MM.1S (cell line): ENCODE measurements around the gene IRAG1.
A peak's percentile ranks its signal among the peaks of the same experiment; 100 is the strongest.

Experiments used
- DNase-seq: peaks from one replicate; pipeline ENCODE4 v3.0.0-alpha.2; 2015
- H2AFZ ChIP-seq: fragments of 300-600 bp; sonication (generic); 2 replicates; pipeline ENCODE4 v1.6.0; 2016; ENCODE audit warnings: antibody characterized with exemption, low read length
- H3F3A ChIP-seq: fragments of 300-600 bp; sonication (generic); 2 replicates; pipeline ENCODE4 v1.6.1; 2016; ENCODE audit warnings: mild to moderate bottlenecking, antibody characterized with exemption, low read length, moderate library complexity, mixed read lengths; ENCODE audit not compliant: insufficient read depth
- H3K27ac ChIP-seq: fragments of 300-600 bp; sonication (generic); 2 replicates; pipeline ENCODE4 v1.5.1; 2016; ENCODE audit warnings: mild to moderate bottlenecking, low read length
- H3K27me3 ChIP-seq: fragments of 300-600 bp; sonication (generic); replicated peaks from 2 replicates; pipeline ENCODE4 v1.6.0; 2016; ENCODE audit warnings: low read length; ENCODE audit not compliant: insufficient read depth
- H3K36me3 ChIP-seq: fragments of 300-600 bp; sonication (generic); replicated peaks from 2 replicates; pipeline ENCODE4 v1.6.1; 2016; ENCODE audit warnings: mild to moderate bottlenecking, low read length, mixed read lengths; ENCODE audit not compliant: insufficient read depth
- H3K4me1 ChIP-seq: fragments of 300-600 bp; sonication (generic); 2 replicates; pipeline ENCODE4 v1.6.1; 2016; ENCODE audit warnings: low read length, mixed read lengths
- H3K4me2 ChIP-seq: fragments of 300-600 bp; sonication (generic); 2 replicates; pipeline ENCODE4 v1.6.0; 2016; ENCODE audit warnings: low read depth, low read length
- H3K4me3 ChIP-seq: fragments of 300-600 bp; sonication (generic); 2 replicates; pipeline ENCODE4 v1.5.1; 2016; ENCODE audit warnings: low read length, mixed read lengths
- H3K79me2 ChIP-seq: fragments of 300-600 bp; sonication (generic); 2 replicates; pipeline ENCODE4 v1.6.1; 2016; ENCODE audit warnings: mixed run types, low read length, mixed read lengths
- H3K9ac ChIP-seq: fragments of 300-600 bp; sonication (generic); 2 replicates; pipeline ENCODE4 v1.6.1; 2016; ENCODE audit warnings: low read length, mixed read lengths
- H3K9me2 ChIP-seq: fragments of 300-600 bp; sonication (generic); replicated peaks from 2 replicates; pipeline ENCODE4 v1.6.1; 2016; ENCODE audit warnings: mild to moderate bottlenecking, low read length, mixed read lengths; ENCODE audit not compliant: insufficient read depth
- H3K9me3 ChIP-seq: fragments of 300-600 bp; sonication (generic); replicated peaks from 2 replicates; pipeline ENCODE4 v1.6.1; 2016; ENCODE audit warnings: mild to moderate bottlenecking, low read length, mixed read lengths; ENCODE audit not compliant: insufficient read depth
- H4K20me1 ChIP-seq: fragments of 300-600 bp; sonication (generic); 2 replicates; pipeline ENCODE4 v1.6.1; 2016; ENCODE audit warnings: mild to moderate bottlenecking, low read length, moderate library complexity, mixed read lengths; ENCODE audit not compliant: insufficient read depth
- CTCF ChIP-seq: fragments of 300-600 bp; sonication (generic); IDR thresholded peaks from 2 replicates; pipeline ENCODE4 v1.5.1; 2016; ENCODE audit warnings: antibody characterized with exemption, low read length, mixed read lengths
- EZH2 ChIP-seq: fragments of 300-600 bp; sonication (generic); optimal IDR thresholded peaks from 2 replicates; pipeline ENCODE3; 2017; ENCODE audit warnings: low read depth, mild to moderate bottlenecking, antibody characterized with exemption, low read length, mixed read lengths
- EZH2phosphoT487 ChIP-seq: fragments of 300-600 bp; sonication (generic); IDR thresholded peaks from 2 replicates; pipeline ENCODE4 v1.6.1; 2018; ENCODE audit warnings: antibody characterized with exemption, low read length

IRAG1 gene

GRCh38 chr11:10673501-10674062, 20.0 kb downstream of the IRAG1 start:
- Histone ChIP-seq H2AFZ (no peak overlapping the region), H3K4me1 (peaks cover 9% of the 10 kb centered on the region), H3F3A (no peaks in the 10 kb centered on the region), H3K36me3 (no peaks in the 10 kb centered on the region), H3K4me2 (no peak overlapping the region), H3K9me2 (no peaks in the 10 kb centered on the region), H3K4me3 (no peak overlapping the region), H3K27ac (no peak overlapping the region), H3K27me3 (no peaks in the 10 kb centered on the region), H3K9ac (no peak overlapping the region), H3K79me2 (no peaks in the 10 kb centered on the region), H3K9me3 (no peaks in the 10 kb centered on the region), H4K20me1 (no peaks in the 10 kb centered on the region)
- TF ChIP-seq EZH2phosphoT487 (no peak), EZH2 (no peak), CTCF (no peak)
- DNase-seq: no peak

- H3K79me2 ChIP-seq: no peaks in the 10 kb centered on the region
- no peak overlapping the region for H3K4me3 ChIP-seq
- H3K9ac ChIP-seq: no peak overlapping the region
- DNase-seq: no peak
- H3K27ac ChIP-seq: no peak overlapping the region
- no peaks in the 10 kb centered on the region for H3K36me3 ChIP-seq
- no peaks in the 10 kb centered on the region for H3K9me3 ChIP-seq
- H3K4me2 ChIP-seq: no peak overlapping the region
- H2AFZ ChIP-seq: no peak overlapping the region
- H3K4me1 ChIP-seq: peaks cover 10% of the 10 kb centered on the region
- TF ChIP-seq CTCF (no peak), EZH2 (no peak), EZH2phosphoT487 (no peak)
- H3K27me3 ChIP-seq: no peaks in the 10 kb centered on the region
- H3K9me2 ChIP-seq: no peaks in the 10 kb centered on the region
- no peaks in the 10 kb centered on the region for H3F3A ChIP-seq
- no peaks in the 10 kb centered on the region for H4K20me1 ChIP-seq
Observed at GRCh38 chr11:10670099-10670498, 23.5 kb downstream of the IRAG1 start.

GRCh38 chr11:10669258-10670033, 24.1 kb downstream of the IRAG1 start:
- Histone ChIP-seq H3K4me2 (0 out of 2 replicates have a peak overlapping the region, but pooled peaks have one; percentile 11), H3K36me3 (no peaks in the 10 kb centered on the region), H4K20me1 (no peaks in the 10 kb centered on the region), H3K9me3 (no peaks in the 10 kb centered on the region), H2AFZ (peak overlapping the region; percentile 5; the same call in 1 of the 2 replicates), H3F3A (no peaks in the 10 kb centered on the region), H3K9me2 (no peaks in the 10 kb centered on the region), H3K27me3 (no peaks in the 10 kb centered on the region), H3K79me2 (no peaks in the 10 kb centered on the region), H3K27ac (no peak overlapping the region), H3K4me3 (no peak overlapping the region), H3K9ac (no peak overlapping the region), H3K4me1 (peaks cover 10% of the 10 kb centered on the region)
- TF ChIP-seq EZH2phosphoT487 (no peak), CTCF (no peak), EZH2 (no peak)
- DNase-seq: peak; percentile 33
